Limb (tissue), 2 donors: ENCODE measurements around the gene N4BP2L2.

Experiments
- DNase-seq, 2 donors: peaks; one replicate each; pipeline ENCODE4 v3.0.0-alpha.2; 2016; ENCODE audit errors: extremely low spot score in 2 of 2

Gene N4BP2L2

GRCh38 chr13:32426990-32427851 is 111.4 kb downstream of the N4BP2L2 start:
- DNase-seq: peak in 1 of 2 donors; percentile 76

GRCh38 chr13:32426191-32426989 is 112.2 kb downstream of the N4BP2L2 start:
- DNase-seq: no peak

- DNase-seq: no peak
Measured at GRCh38 chr13:32425158-32425557, 113.4 kb downstream of the N4BP2L2 start.

- no peak for DNase-seq
Measured at GRCh38 chr13:32423592-32423991, 115.0 kb downstream of the N4BP2L2 start.

- no peak for DNase-seq
Measured at GRCh38 chr13:32419862-32420261, 118.7 kb downstream of the N4BP2L2 start.

GRCh38 chr13:32417995-32418394 is 120.6 kb downstream of the N4BP2L2 start:
- DNase-seq: no peak

- no peak for DNase-seq
Measured at GRCh38 chr13:32415019-32415418, 123.6 kb downstream of the N4BP2L2 start.

GRCh38 chr13:32414580-32414979 is 124.0 kb downstream of the N4BP2L2 start:
- DNase-seq: no peak

GRCh38 chr13:32413284-32413683 is 125.3 kb downstream of the N4BP2L2 start:
- DNase-seq: no peak

- DNase-seq: no peak
Measured at GRCh38 chr13:32409561-32410421, 128.8 kb downstream of the N4BP2L2 start.

- DNase-seq: no peak
Measured at GRCh38 chr13:32409001-32409313, 129.6 kb downstream of the N4BP2L2 start.

GRCh38 chr13:32408296-32409000 is 130.1 kb downstream of the N4BP2L2 start:
- no peak for DNase-seq

- no peak for DNase-seq
Measured at GRCh38 chr13:32407854-32408253, 130.7 kb downstream of the N4BP2L2 start.

GRCh38 chr13:32403108-32403507 is 135.5 kb downstream of the N4BP2L2 start:
- no peak for DNase-seq

GRCh38 chr13:32391101-32391619 is 147.4 kb downstream of the N4BP2L2 start:
- no peak for DNase-seq

- DNase-seq: no peak
Measured at GRCh38 chr13:32390484-32390883, 148.1 kb downstream of the N4BP2L2 start.

- no peak for DNase-seq
Measured at GRCh38 chr13:32390048-32390447, 148.5 kb downstream of the N4BP2L2 start.

- no peak for DNase-seq
Measured at GRCh38 chr13:32385410-32385809, 153.2 kb downstream of the N4BP2L2 start.

- no peak for DNase-seq
Measured at GRCh38 chr13:32384702-32385101, 153.9 kb downstream of the N4BP2L2 start.

- DNase-seq: no peak
Measured at GRCh38 chr13:32383836-32384618, 154.6 kb downstream of the N4BP2L2 start.
